Panc1 (cell line): Measurements from ENCODE around the gene SARDH. TPM values are rescaled to one million over a fixed set of nuclear protein-coding genes. Genes with fewer than 3 reads are reported as not detected.

Experiments used
- ATAC-seq: fragments of 200-7000 bp; cut with Tn5 transposase; 2 replicates; pipeline ENCODE4 v1.9.1; 2020; ENCODE audit warnings: mild to moderate bottlenecking, moderate library complexity
- BruUV-seq: library from RNA; stranded (reverse); fragments of 400-500 nt; replicated peaks from 2 replicates; lab custom pipeline; 2021; lab: Mats Ljungman, UMichigan
- CTCF ChIA-PET: fragments of 300-600 bp; sonication (Branson Sonifier 250); formaldehyde crosslinking; loops from one replicate; lab custom pipeline; 2022; ENCODE audit warnings: antibody characterized with exemption; lab: Charles Lee
- POLR2A ChIA-PET: fragments of 300-600 bp; sonication (Branson Sonifier 250); formaldehyde crosslinking; loops from one replicate; lab custom pipeline; 2022; ENCODE audit warnings: antibody characterized with exemption; lab: Charles Lee
- DNase-seq: peaks from one replicate; pipeline ENCODE4 v3.0.0-alpha.2; 2010; ENCODE audit warnings: low read depth, low spot score
- H3K27ac ChIP-seq: 2 replicates; pipeline ENCODE4 v1.5.1; 2011; ENCODE audit warnings: mild to moderate bottlenecking, low read length, inconsistent platforms
- H3K27me3 ChIP-seq: fragments of 200-500 bp; sonication (Bioruptor generic); 2 replicates; pipeline ENCODE4 v1.6.0; 2014; ENCODE audit warnings: low read length, inconsistent platforms; ENCODE audit not compliant: control insufficient read depth, insufficient read depth
- H3K36me3 ChIP-seq: fragments of 200-500 bp; sonication (Bioruptor generic); 2 replicates; pipeline ENCODE4 v1.5.1; 2014; ENCODE audit warnings: inconsistent platforms, mild to moderate bottlenecking, low read length, moderate library complexity; ENCODE audit not compliant: control insufficient read depth, insufficient read depth
- H3K4me1 ChIP-seq: 2 replicates; pipeline ENCODE4 v1.5.1; 2011; ENCODE audit warnings: inconsistent platforms, mild to moderate bottlenecking, low read length, moderate library complexity; ENCODE audit not compliant: control insufficient read depth, insufficient read depth
- H3K4me3 ChIP-seq, 2 experiments: 2 replicates each; pipeline ENCODE4 v1.5.1; 2011 to 2012; ENCODE audit warnings: low read depth in 2 of 2, low read length in 2 of 2, mild to moderate bottlenecking in 2 of 2, inconsistent platforms in 1 of 2, moderate library complexity in 1 of 2
- H3K9me3 ChIP-seq: fragments of 200-500 bp; sonication (Bioruptor generic); 2 replicates; pipeline ENCODE4 v1.5.1; 2014; ENCODE audit warnings: low read depth, mild to moderate bottlenecking, inconsistent platforms, low read length, moderate library complexity; ENCODE audit not compliant: control insufficient read depth, insufficient read depth
- POLR2AphosphoS5 ChIP-seq: IDR thresholded peaks from 2 replicates; pipeline ENCODE4 v1.6.1; 2012; ENCODE audit warnings: mild to moderate bottlenecking, low read depth, low read length, moderate library complexity
- SIN3A ChIP-seq: IDR thresholded peaks from 2 replicates; pipeline ENCODE4 v1.6.1; 2012; ENCODE audit warnings: low read depth, mild to moderate bottlenecking, low read length, moderate library complexity, borderline replicate concordance; ENCODE audit not compliant: insufficient read depth
- TCF7L2 ChIP-seq: IDR thresholded peaks from 2 replicates; pipeline ENCODE4 v1.6.1; 2011; ENCODE audit warnings: mild to moderate bottlenecking, low read depth, low read length, inconsistent platforms
- in situ Hi-C: cut with HindIII; loops from 2 replicates; pipeline ENCODE4 v1.10.0; 2016; ENCODE audit warnings: low sequenced_read_pairs, low pct_unique_long_range_greater_than_20kb
- intact Hi-C: fragments of 100-400 bp; cut with micrococcal nuclease; formaldehyde crosslinking; loops from one replicate; pipeline ENCODE4 v1.10.0; 2022; ENCODE audit not compliant: unreplicated experiment
- total RNA-seq: library from RNA; stranded (reverse); gene quantifications from one replicate; pipeline ENCODE4 v1.2.1, GENCODE V29; 2021; ENCODE audit not compliant: unreplicated experiment
- TF ChIP-seq, protein P1 (sequence below), 2 experiments: IDR thresholded peaks; 2 replicates each; pipeline ENCODE4 v1.6.1; 2011 to 2012; ENCODE audit warnings: low read depth in 2 of 2, control low read depth in 1 of 2, low read length in 1 of 2, mild to moderate bottlenecking in 1 of 2, moderate library complexity in 1 of 2; ENCODE audit not compliant: insufficient read depth in 1 of 2
- TF ChIP-seq, protein P2 (sequence below): fragments of 450-650 bp; IDR thresholded peaks from 2 replicates; pipeline ENCODE4 v1.5.1; 2017; ENCODE audit warnings: mild to moderate bottlenecking

SARDH gene
- total RNA-seq, 1 experiment from 2014 or later = 0.13 TPM

DNA sequence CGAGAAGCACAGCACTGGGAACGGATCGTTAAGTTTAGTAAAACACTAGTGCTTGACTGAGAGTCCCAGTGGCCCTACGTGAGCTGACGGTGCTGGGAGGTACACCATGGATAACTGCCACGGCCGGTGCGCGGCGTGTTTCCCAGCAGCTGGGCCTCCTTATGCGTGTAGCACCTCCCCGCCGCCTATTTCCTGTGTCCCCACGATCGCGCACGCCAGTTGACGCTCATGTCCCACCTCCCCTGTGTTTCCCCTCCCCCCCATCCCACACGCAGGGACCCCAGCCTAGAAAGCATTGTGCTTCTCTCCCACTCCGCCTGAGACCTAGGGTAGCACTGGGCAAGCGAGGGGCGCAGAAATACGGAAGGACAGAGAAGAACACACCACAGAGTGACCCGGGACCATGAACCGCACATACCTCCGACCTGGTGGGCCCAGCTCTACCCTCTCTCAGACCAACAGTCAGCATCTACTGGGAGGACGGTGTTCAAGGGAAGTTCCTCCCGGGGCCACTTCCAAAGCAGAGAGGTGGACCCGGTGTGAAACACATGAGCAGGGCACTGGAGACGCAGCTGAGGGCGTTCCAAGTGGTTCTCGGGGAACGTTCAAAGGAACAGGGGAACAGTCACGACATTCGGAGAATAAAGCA is 56.4 kb downstream of the SARDH start:
- BruUV-seq = no TSS peak
- TF ChIP-seq, protein P1, sequence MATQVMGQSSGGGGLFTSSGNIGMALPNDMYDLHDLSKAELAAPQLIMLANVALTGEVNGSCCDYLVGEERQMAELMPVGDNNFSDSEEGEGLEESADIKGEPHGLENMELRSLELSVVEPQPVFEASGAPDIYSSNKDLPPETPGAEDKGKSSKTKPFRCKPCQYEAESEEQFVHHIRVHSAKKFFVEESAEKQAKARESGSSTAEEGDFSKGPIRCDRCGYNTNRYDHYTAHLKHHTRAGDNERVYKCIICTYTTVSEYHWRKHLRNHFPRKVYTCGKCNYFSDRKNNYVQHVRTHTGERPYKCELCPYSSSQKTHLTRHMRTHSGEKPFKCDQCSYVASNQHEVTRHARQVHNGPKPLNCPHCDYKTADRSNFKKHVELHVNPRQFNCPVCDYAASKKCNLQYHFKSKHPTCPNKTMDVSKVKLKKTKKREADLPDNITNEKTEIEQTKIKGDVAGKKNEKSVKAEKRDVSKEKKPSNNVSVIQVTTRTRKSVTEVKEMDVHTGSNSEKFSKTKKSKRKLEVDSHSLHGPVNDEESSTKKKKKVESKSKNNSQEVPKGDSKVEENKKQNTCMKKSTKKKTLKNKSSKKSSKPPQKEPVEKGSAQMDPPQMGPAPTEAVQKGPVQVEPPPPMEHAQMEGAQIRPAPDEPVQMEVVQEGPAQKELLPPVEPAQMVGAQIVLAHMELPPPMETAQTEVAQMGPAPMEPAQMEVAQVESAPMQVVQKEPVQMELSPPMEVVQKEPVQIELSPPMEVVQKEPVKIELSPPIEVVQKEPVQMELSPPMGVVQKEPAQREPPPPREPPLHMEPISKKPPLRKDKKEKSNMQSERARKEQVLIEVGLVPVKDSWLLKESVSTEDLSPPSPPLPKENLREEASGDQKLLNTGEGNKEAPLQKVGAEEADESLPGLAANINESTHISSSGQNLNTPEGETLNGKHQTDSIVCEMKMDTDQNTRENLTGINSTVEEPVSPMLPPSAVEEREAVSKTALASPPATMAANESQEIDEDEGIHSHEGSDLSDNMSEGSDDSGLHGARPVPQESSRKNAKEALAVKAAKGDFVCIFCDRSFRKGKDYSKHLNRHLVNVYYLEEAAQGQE (IDR thresholded peaks at IDR 0.05; ENCODE audit: insufficient read depth in 1 of 2, low read depth in 2 of 2, low read length in 1 of 2) = no peak
- TF ChIP-seq POLR2AphosphoS5 (no peak), SIN3A (no peak), TCF7L2 (no peak)
- TF ChIP-seq, protein P2, sequence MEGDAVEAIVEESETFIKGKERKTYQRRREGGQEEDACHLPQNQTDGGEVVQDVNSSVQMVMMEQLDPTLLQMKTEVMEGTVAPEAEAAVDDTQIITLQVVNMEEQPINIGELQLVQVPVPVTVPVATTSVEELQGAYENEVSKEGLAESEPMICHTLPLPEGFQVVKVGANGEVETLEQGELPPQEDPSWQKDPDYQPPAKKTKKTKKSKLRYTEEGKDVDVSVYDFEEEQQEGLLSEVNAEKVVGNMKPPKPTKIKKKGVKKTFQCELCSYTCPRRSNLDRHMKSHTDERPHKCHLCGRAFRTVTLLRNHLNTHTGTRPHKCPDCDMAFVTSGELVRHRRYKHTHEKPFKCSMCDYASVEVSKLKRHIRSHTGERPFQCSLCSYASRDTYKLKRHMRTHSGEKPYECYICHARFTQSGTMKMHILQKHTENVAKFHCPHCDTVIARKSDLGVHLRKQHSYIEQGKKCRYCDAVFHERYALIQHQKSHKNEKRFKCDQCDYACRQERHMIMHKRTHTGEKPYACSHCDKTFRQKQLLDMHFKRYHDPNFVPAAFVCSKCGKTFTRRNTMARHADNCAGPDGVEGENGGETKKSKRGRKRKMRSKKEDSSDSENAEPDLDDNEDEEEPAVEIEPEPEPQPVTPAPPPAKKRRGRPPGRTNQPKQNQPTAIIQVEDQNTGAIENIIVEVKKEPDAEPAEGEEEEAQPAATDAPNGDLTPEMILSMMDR = no peak
- H3K4me1 ChIP-seq = no peaks in the 10 kb centered on the region
- in situ Hi-C loops (no loop called here), intact Hi-C loops (no loop called here)
- ATAC-seq = no peak
- H3K4me3 ChIP-seq = no peak overlapping the region
- H3K9me3 ChIP-seq = no peaks in the 10 kb centered on the region
- CTCF ChIA-PET = no interaction called here
- POLR2A ChIA-PET = interaction anchor here (0.6 kb wide), 1 partner anchor 285 kb away, joined by 3 read pairs; no protein-coding TSS in a partner anchor
- H3K27me3 ChIP-seq = no peaks in the 10 kb centered on the region
- DNase-seq = no peak
- H3K36me3 ChIP-seq = no peaks in the 10 kb centered on the region
- no peak overlapping the region for H3K27ac ChIP-seq

DNA sequence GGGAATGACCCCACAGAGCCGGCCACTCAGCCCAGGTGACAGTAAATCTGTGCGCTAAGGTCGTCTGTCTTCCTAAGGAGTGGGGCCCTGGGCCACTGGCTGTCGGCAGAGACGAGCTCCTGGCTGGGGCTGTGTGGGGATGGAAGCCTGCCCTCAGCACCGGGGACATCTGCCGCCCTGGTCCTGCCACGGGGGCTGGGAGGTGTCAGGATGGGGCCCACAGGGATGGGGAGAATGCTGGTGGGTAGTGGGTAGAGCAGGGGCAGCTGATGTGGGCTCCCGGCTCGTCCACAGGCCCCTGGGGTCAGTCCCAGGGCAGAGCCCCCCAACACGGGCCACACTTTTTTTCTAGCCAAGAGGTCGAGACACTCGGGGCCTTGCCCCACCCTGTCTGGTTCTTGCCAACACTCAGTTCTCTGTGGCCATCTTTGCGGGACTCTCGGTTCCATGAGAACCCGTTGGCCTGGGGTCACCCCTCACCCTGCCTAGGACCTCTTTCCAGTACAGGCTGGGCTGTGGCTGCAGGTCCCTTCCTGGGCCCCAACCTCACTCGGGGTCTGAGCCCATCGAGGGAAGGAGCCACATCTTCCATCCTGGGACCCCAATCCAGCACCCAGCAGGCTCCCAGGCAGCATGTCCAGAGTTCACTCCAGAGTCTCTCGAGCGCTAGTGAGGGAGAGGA is 57.0 kb downstream of the SARDH start:
- BruUV-seq = no TSS peak
- ChIA-PET CTCF (interaction anchor here (0.6 kb wide), 1 partner anchor 22 kb away, joined by 4 read pairs; no protein-coding TSS in a partner anchor), POLR2A (interaction anchor here (0.6 kb wide), 1 partner anchor 285 kb away, joined by 3 read pairs; no protein-coding TSS in a partner anchor)
- Histone ChIP-seq H3K27me3 (no peaks in the 10 kb centered on the region), H3K36me3 (no peaks in the 10 kb centered on the region), H3K27ac (no peak overlapping the region), H3K4me1 (no peaks in the 10 kb centered on the region), H3K9me3 (no peaks in the 10 kb centered on the region), H3K4me3 (no peak overlapping the region)
- TF ChIP-seq, protein P2 = no peak
- TF ChIP-seq TCF7L2 = no peak
- TF ChIP-seq SIN3A = no peak
- TF ChIP-seq, protein P1 (IDR thresholded peaks at IDR 0.05; ENCODE audit: insufficient read depth in 1 of 2, low read depth in 2 of 2, low read length in 1 of 2) = no peak
- no peak for TF ChIP-seq POLR2AphosphoS5
- DNase-seq = no peak
- intact Hi-C loops (no loop called here), in situ Hi-C loops (no loop called here)
- no peak for ATAC-seq
